Esophagus squamous epithelium (tissue), 4 donors: ENCODE measurements around the gene OSBPL5.

Source experiments
- CTCF ChIP-seq, 6 experiments: fragments of 450-650 bp in 4 of 6; fragments of 200-600 bp in 2 of 6; sonication (generic) in 2 of 6; IDR thresholded peaks; one replicate each; pipeline ENCODE4 v1.5.1; 2016 to 2019; ENCODE audit warnings: antibody characterized with exemption in 6 of 6, mild to moderate bottlenecking in 4 of 6, moderate library complexity in 4 of 6
- POLR2A ChIP-seq, 4 donors: fragments of 450-650 bp; IDR thresholded peaks; one replicate each; pipeline ENCODE4 v1.6.1; 2017; ENCODE audit warnings: antibody characterized with exemption in 4 of 4, mild to moderate bottlenecking in 4 of 4, moderate library complexity in 3 of 4

- TF ChIP-seq CTCF (IDR thresholded peaks at IDR 0.05) (no peak), POLR2A (IDR thresholded peaks at IDR 0.05) (no peak)
Measured at GRCh38 chr11:3155216-3155615, 9.9 kb downstream of the OSBPL5 start.
